ENCODE data around the gene TICAM1. TPM values are rescaled to one million over a fixed set of nuclear protein-coding genes. Genes with fewer than 3 reads are reported as not detected.
A peak's percentile ranks its signal among the peaks of the same experiment; 100 is the strongest.

TICAM1 gene
- total and polyA plus RNA-seq, 10 of the 15 experiments (the other 5 are each of a cell fraction or from before 2014, with no cell fraction given): 0.31 to 31.1 (median 5.3) TPM

GRCh38 chr19:4849019-4849418 is 17.5 kb upstream of the TICAM1 start:
- in situ Hi-C loops (cut with MboI): no loop called here
- Histone ChIP-seq H3K27me3 (replicated peaks in 1 of 2; ENCODE audit: control insufficient read depth in 2 of 2, insufficient read depth in 2 of 2, low read length in 1 of 2) (no peaks in the 10 kb centered on the region), H3K27ac (ENCODE audit: control insufficient read depth, insufficient read depth) (peak overlapping the region; percentile 19; the same call in 1 of the 2 replicates), H3K9ac (ENCODE audit: control insufficient read depth, insufficient read depth, low read length) (no peak overlapping the region), H4K20me1 (ENCODE audit: control insufficient read depth, insufficient read depth) (no peaks in the 10 kb centered on the region), H3K4me3 (no peak overlapping the region), H2AFZ (ENCODE audit: control insufficient read depth, low read depth, low read length) (no peak overlapping the region), H3K9me3 (replicated peaks; ENCODE audit: control insufficient read depth, insufficient read depth, low read length) (no peaks in the 10 kb centered on the region), H3K79me2 (ENCODE audit: control insufficient read depth, insufficient read depth, low read length) (no peaks in the 10 kb centered on the region), H3K36me3 (ENCODE audit: control insufficient read depth in 2 of 2, insufficient read depth in 2 of 2, low read length in 1 of 2) (peaks cover 10 to 12% of the 10 kb centered on the region in 2 experiments; a peak in 3 of 4 replicates), H3K4me2 (ENCODE audit: control insufficient read depth, insufficient read depth) (peak overlapping the region; percentile 22; the same call in 1 of the 2 replicates), H3K4me1 (ENCODE audit: control insufficient read depth, insufficient read depth, low read length) (peaks cover 28% of the 10 kb centered on the region)
- ChIA-PET SMC1A (ENCODE audit: uncharacterized antibody, unreplicated experiment) (interaction anchor here (0.7 to 13.9 kb wide), 2 partner anchors 9 to 38 kb away, joined by 3 to 176 read pairs; no protein-coding TSS in a partner anchor), RAD21 (ENCODE audit: unreplicated experiment) (interaction anchor here (3.0 to 7.6 kb wide), 2 partner anchors 19 to 38 kb away, joined by 22 to 158 read pairs; partner anchors contain the start of gene TICAM1), POLR2A (interaction anchor here (0.5 to 1.8 kb wide), 4 partner anchors 9 to 93 kb away, joined by 3 to 10 read pairs (median 4); no protein-coding TSS in a partner anchor), CTCF (interaction anchor here (0.6 to 10.7 kb wide), 7 partner anchors 18 to 213 kb away, joined by 3 to 346 read pairs (median 3); partner anchors contain the start of gene PLIN3)
- DNase-seq (ENCODE audit: low read depth, low spot score) (no peak), FAIRE-seq (no peak), ATAC-seq (no peak; the same call in 2 of the 3 replicates)
- BruUV-seq (replicated peaks): no TSS peak
- intact Hi-C loops (cut with micrococcal nuclease; ENCODE audit: unreplicated experiment): no loop called here
- TF ChIP-seq CREM (IDR thresholded peaks at IDR 0.05; ENCODE audit: low read depth) (no peak), ZNF217 (IDR thresholded peaks at IDR 0.05) (no peak), RUNX3 (IDR thresholded peaks at IDR 0.05; ENCODE audit: low read length) (peak; percentile 19; the same call in 1 of the 2 replicates), ZBTB40 (IDR thresholded peaks at IDR 0.05; ENCODE audit: borderline replicate concordance) (no peak), TCF3 (IDR thresholded peaks at IDR 0.05; ENCODE audit: borderline replicate concordance, insufficient read depth, low read depth, low read length) (no peak), SP1 (IDR thresholded peaks at IDR 0.05; ENCODE audit: low read depth, low read length) (no peak), IRF5 (IDR thresholded peaks at IDR 0.05; ENCODE audit: borderline replicate concordance) (no peak), NBN (IDR thresholded peaks at IDR 0.05) (no peak), ZNF274 (IDR thresholded peaks at IDR 0.05; ENCODE audit: insufficient read depth, insufficient read length) (no peak), USF2 (IDR thresholded peaks at IDR 0.05; ENCODE audit: borderline replicate concordance, low read depth, low read length) (no peak), MEF2A (IDR thresholded peaks at IDR 0.05; ENCODE audit: insufficient read depth, low read depth, low read length) (0 out of 2 replicates have a peak, but pooled peaks have one; percentile 20)
- WGBS (ENCODE audit: insufficient coverage, insufficient replicate concordance, low lambda C conversion rate, missing lambda C conversion rate): 33% methylated on average over 7 of the region's 7 CpGs
